ENCODE measurements around the gene AXL.

- TF ChIP-seq CTCF (IDR thresholded peaks at IDR 0.05; ENCODE audit: poor library complexity) = no peak
- TF ChIP-seq EZH2 (IDR thresholded peaks at IDR 0.05; ENCODE audit: borderline replicate concordance) = no peak
Observed at GRCh38 chr19:41225238-41226052, 6.4 kb downstream of the AXL start.
